GM12865 (cell line): Measurements from ENCODE around the gene ADCYAP1.

Source experiments
- DNase-seq: peaks from one replicate; pipeline ENCODE4 v3.0.0; 2010; ENCODE audit warnings: low read depth
- H3K4me3 ChIP-seq: 2 replicates; pipeline ENCODE4 v1.5.1; 2011; ENCODE audit warnings: mild to moderate bottlenecking, low read depth, low read length, control low read depth
- CTCF ChIP-seq: IDR thresholded peaks from 2 replicates; pipeline ENCODE4 v1.5.1; 2011; ENCODE audit warnings: low read length, control low read depth, low read depth, inconsistent platforms; ENCODE audit not compliant: insufficient read depth; ENCODE audit errors: missing control alignments

Gene ADCYAP1

GRCh38 chr18:886076-886475 lies 18.6 kb upstream of the ADCYAP1 start:
- H3K4me3 ChIP-seq: no peak overlapping the region
- no peak for TF ChIP-seq CTCF
- DNase-seq: no peak

GRCh38 chr18:887716-888115 lies 17.0 kb upstream of the ADCYAP1 start:
- DNase-seq: no peak
- H3K4me3 ChIP-seq: no peak overlapping the region
- TF ChIP-seq CTCF: no peak

GRCh38 chr18:892316-892715 lies 12.4 kb upstream of the ADCYAP1 start:
- DNase-seq: no peak
- H3K4me3 ChIP-seq: no peak overlapping the region
- no peak for TF ChIP-seq CTCF

GRCh38 chr18:896315-896714 lies 8.4 kb upstream of the ADCYAP1 start:
- no peak overlapping the region for H3K4me3 ChIP-seq
- no peak for DNase-seq
- no peak for TF ChIP-seq CTCF

- H3K4me3 ChIP-seq: no peak overlapping the region
- no peak for DNase-seq
- TF ChIP-seq CTCF: no peak
Observed at GRCh38 chr18:901761-902160, 2.9 kb upstream of the ADCYAP1 start.

- H3K4me3 ChIP-seq: no peak overlapping the region
- no peak for TF ChIP-seq CTCF
- no peak for DNase-seq
Observed at GRCh38 chr18:902229-902628, 2.4 kb upstream of the ADCYAP1 start.

- H3K4me3 ChIP-seq: no peak overlapping the region
- TF ChIP-seq CTCF: no peak
- peak; percentile 5 for DNase-seq
Observed at GRCh38 chr18:903701-904100, 970 bp upstream of the ADCYAP1 start.
